ENCODE results near the gene NSD2. TPM values are rescaled to one million over a fixed set of nuclear protein-coding genes. Genes with fewer than 3 reads are reported as not detected.

NSD2 gene
- total and polyA plus RNA-seq, 9 of the 15 experiments (the other 6 are each of a cell fraction or from before 2014, with no cell fraction given): 6.4 to 126 (median 58.8) TPM

- TF ChIP-seq, protein P1, sequence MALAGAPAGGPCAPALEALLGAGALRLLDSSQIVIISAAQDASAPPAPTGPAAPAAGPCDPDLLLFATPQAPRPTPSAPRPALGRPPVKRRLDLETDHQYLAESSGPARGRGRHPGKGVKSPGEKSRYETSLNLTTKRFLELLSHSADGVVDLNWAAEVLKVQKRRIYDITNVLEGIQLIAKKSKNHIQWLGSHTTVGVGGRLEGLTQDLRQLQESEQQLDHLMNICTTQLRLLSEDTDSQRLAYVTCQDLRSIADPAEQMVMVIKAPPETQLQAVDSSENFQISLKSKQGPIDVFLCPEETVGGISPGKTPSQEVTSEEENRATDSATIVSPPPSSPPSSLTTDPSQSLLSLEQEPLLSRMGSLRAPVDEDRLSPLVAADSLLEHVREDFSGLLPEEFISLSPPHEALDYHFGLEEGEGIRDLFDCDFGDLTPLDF (CRISPR knock-in tag; IDR thresholded peaks at IDR 0.05): no peak
- TF ChIP-seq NCOA2 (IDR thresholded peaks at IDR 0.05; ENCODE audit: partially characterized antibody in 2 of 2) (no peak), TRIM28 (IDR thresholded peaks at IDR 0.05) (no peak), RBM34 (IDR thresholded peaks at IDR 0.05; ENCODE audit: borderline replicate concordance, insufficient read depth, low read length) (no peak), MED1 (CRISPR knock-in tag; IDR thresholded peaks at IDR 0.05; ENCODE audit: borderline replicate concordance) (no peak), ADNP (tag; IDR thresholded peaks at IDR 0.05) (no peak), CREM (IDR thresholded peaks at IDR 0.05; ENCODE audit: low read depth) (no peak), ZNF224 (CRISPR knock-in tag; IDR thresholded peaks at IDR 0.05) (no peak), USF2 (CRISPR knock-in tag; IDR thresholded peaks at IDR 0.05) (no peak), THAP12 (CRISPR knock-in tag; IDR thresholded peaks at IDR 0.05) (no peak), SRSF1 (IDR thresholded peaks at IDR 0.05; ENCODE audit: low read depth, low read length) (no peak), ZNF165 (CRISPR knock-in tag; IDR thresholded peaks at IDR 0.05; ENCODE audit: borderline replicate concordance) (no peak), STAG1 (CRISPR knock-in tag; IDR thresholded peaks at IDR 0.05; ENCODE audit: borderline replicate concordance) (peak; percentile 44; the same call in 1 of the 2 replicates), WHSC1 (IDR thresholded peaks at IDR 0.05; ENCODE audit: low read length) (no peak), HMBOX1 (IDR thresholded peaks at IDR 0.05) (no peak), ZNF121 (CRISPR knock-in tag; conservative IDR thresholded peaks at IDR 0.05) (no peak), RCOR1 (IDR thresholded peaks at IDR 0.05; ENCODE audit: borderline replicate concordance in 1 of 2, low read depth in 2 of 2, low read length in 2 of 2) (peak; percentile 68 to 97; a peak in 3 of 4 replicates), SRF (CRISPR knock-in tag; IDR thresholded peaks at IDR 0.05) (no peak)
- TF ChIP-seq, protein P2, sequence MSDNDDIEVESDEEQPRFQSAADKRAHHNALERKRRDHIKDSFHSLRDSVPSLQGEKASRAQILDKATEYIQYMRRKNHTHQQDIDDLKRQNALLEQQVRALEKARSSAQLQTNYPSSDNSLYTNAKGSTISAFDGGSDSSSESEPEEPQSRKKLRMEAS (CRISPR knock-in tag; IDR thresholded peaks at IDR 0.05): 0 out of 2 replicates have a peak, but pooled peaks have one; percentile 34
- TF ChIP-seq, protein P3, sequence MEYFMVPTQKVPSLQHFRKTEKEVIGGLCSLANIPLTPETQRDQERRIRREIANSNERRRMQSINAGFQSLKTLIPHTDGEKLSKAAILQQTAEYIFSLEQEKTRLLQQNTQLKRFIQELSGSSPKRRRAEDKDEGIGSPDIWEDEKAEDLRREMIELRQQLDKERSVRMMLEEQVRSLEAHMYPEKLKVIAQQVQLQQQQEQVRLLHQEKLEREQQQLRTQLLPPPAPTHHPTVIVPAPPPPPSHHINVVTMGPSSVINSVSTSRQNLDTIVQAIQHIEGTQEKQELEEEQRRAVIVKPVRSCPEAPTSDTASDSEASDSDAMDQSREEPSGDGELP (CRISPR knock-in tag; IDR thresholded peaks at IDR 0.05; ENCODE audit: borderline replicate concordance): peak; percentile 72; the same call in 1 of the 2 replicates
Observed at GRCh38 chr4:1899149-1900086, 28.2 kb downstream of the NSD2 start (continued).

Data from K562 (cell line).